Colonic mucosa (tissue), 4 donors: Measurements from ENCODE around the gene AP2A1. TPM values are rescaled to one million over a fixed set of nuclear protein-coding genes. Genes with fewer than 3 reads are reported as not detected.

Source experiments
- DNase-seq: peaks from one replicate; pipeline ENCODE4 v3.0.0-alpha.2; 2020
- H3K27ac ChIP-seq: fragments of 200-600 bp; one replicate; pipeline ENCODE4 v1.8.0; 2021
- H3K27me3 ChIP-seq: fragments of 200-600 bp; one replicate; pipeline ENCODE4 v1.8.0; 2021
- H3K36me3 ChIP-seq: fragments of 200-600 bp; one replicate; pipeline ENCODE4 v1.8.0; 2021
- H3K4me1 ChIP-seq: fragments of 200-600 bp; one replicate; pipeline ENCODE4 v1.8.0; 2021; ENCODE audit warnings: mild to moderate bottlenecking
- H3K4me3 ChIP-seq: fragments of 200-600 bp; one replicate; pipeline ENCODE4 v1.8.0; 2021
- H3K9ac ChIP-seq, 2 donors: one replicate each; pipeline ENCODE4 v1.7.0; 2013; ENCODE audit warnings: control low read depth in 2 of 2, low read depth in 2 of 2, low read length in 2 of 2
- H3K9me3 ChIP-seq: fragments of 200-600 bp; one replicate; pipeline ENCODE4 v1.8.0; 2021
- intact Hi-C: fragments of 100-400 bp; cut with DNase I; formaldehyde crosslinking; loops from one replicate; pipeline ENCODE4 v1.14.1; 2022
- total RNA-seq, 2 donors: library from RNA; stranded (reverse); fragmentation: NEBNext Ultra II Directional in 1 of 2; extraction: Animal tissue kit (Norgen Biotek cat#: 25700) in 1 of 2; gene quantifications; one replicate each; pipeline ENCODE4 v1.2.1, GENCODE V29; 2021
- TF ChIP-seq, protein P1 (sequence below): fragments of 200-600 bp; IDR thresholded peaks from one replicate; pipeline ENCODE4 v1.8.0; 2022; ENCODE audit warnings: antibody characterized with exemption, mild to moderate bottlenecking
- donor health status: healthy.
- donor health status: DM: no; HTN: no; CAD: no.
- donor health status: DM: no; HTN: no; CAD: no.

AP2A1 gene
- total RNA-seq, 2 donors from 2014 or later = 80.0 to 92.1 TPM

DNA sequence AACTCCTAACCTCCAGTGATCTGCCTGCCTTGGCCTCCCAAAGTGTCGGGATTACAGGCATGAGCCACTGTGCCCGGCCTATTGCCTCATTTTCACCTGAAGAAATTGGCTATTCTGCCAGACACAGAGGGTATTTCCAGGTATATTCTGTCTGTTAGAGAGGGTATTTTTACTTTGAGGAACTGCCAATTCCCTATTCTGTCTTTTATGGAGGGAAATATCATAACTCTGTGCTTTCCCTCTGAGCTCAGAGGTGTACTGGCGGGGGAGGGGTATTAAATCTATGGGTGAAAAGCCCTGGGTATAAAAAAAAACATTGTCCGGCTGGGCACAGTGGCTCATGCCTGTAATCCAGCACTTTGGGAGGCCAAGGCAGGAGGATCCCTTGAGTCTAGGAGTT, 28.5 kb upstream of the AP2A1 start:
- Histone ChIP-seq H3K4me1 (no peaks in the 10 kb centered on the region), H3K36me3 (no peaks in the 10 kb centered on the region), H3K27ac (no peak overlapping the region), H3K9ac (no peak overlapping the region), H3K4me3 (no peak overlapping the region), H3K27me3 (no peaks in the 10 kb centered on the region), H3K9me3 (no peaks in the 10 kb centered on the region)
- TF ChIP-seq, protein P1, sequence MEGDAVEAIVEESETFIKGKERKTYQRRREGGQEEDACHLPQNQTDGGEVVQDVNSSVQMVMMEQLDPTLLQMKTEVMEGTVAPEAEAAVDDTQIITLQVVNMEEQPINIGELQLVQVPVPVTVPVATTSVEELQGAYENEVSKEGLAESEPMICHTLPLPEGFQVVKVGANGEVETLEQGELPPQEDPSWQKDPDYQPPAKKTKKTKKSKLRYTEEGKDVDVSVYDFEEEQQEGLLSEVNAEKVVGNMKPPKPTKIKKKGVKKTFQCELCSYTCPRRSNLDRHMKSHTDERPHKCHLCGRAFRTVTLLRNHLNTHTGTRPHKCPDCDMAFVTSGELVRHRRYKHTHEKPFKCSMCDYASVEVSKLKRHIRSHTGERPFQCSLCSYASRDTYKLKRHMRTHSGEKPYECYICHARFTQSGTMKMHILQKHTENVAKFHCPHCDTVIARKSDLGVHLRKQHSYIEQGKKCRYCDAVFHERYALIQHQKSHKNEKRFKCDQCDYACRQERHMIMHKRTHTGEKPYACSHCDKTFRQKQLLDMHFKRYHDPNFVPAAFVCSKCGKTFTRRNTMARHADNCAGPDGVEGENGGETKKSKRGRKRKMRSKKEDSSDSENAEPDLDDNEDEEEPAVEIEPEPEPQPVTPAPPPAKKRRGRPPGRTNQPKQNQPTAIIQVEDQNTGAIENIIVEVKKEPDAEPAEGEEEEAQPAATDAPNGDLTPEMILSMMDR = no peak
- intact Hi-C loops = no loop called here
- no peak for DNase-seq

- intact Hi-C loops = no loop called here
- H3K4me3 ChIP-seq = no peak overlapping the region
- H3K9ac ChIP-seq = no peak overlapping the region
- H3K36me3 ChIP-seq = no peaks in the 10 kb centered on the region
- TF ChIP-seq, protein P1 = no peak
- no peaks in the 10 kb centered on the region for H3K27me3 ChIP-seq
- H3K4me1 ChIP-seq = no peaks in the 10 kb centered on the region
- DNase-seq = no peak
- no peak overlapping the region for H3K27ac ChIP-seq
- no peaks in the 10 kb centered on the region for H3K9me3 ChIP-seq
These were observed 27.7 kb upstream of the AP2A1 start for GRCh38 chr19:49739098-49739497.

- TF ChIP-seq, protein P1 = no peak
- Histone ChIP-seq H3K9ac (no peak overlapping the region), H3K4me1 (no peaks in the 10 kb centered on the region), H3K27me3 (no peaks in the 10 kb centered on the region), H3K4me3 (no peak overlapping the region), H3K27ac (no peak overlapping the region), H3K36me3 (no peaks in the 10 kb centered on the region), H3K9me3 (no peaks in the 10 kb centered on the region)
- intact Hi-C loops = no loop called here
- no peak for DNase-seq
These were observed 26.9 kb upstream of the AP2A1 start for GRCh38 chr19:49739933-49740332.

DNA sequence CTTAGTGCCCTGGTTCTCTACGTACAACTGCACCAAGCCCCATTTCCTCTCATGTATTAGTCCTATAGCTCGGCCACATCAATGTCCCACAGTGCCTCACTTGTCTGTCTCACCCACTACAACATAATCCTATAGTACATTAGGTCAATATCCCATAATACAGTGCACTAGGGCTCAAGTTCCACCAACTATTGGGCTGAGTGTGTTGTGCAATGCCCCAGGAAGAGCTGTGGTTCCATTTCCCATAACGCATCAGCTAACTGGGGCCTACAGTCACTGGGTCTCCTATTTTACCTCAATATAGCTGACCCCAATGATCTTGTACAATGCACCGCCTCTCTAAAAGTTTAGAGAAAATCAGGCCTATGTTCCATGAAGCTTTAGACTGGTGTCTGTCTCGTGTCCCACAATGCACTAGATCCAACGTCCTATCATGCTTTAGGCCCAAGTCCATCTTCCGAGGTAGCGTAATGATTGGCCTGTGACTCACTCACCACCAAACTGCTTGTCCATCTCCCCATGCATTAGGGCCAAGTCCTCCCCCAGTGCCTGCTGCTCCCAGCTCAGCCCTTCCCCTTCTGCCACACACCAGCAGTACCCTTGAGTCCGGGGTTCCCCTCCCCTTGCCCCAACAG, 25.5 kb upstream of the AP2A1 start:
- Histone ChIP-seq H3K36me3 (no peaks in the 10 kb centered on the region), H3K4me3 (no peak overlapping the region), H3K27me3 (no peaks in the 10 kb centered on the region), H3K9ac (no peak overlapping the region), H3K27ac (no peak overlapping the region), H3K4me1 (no peaks in the 10 kb centered on the region), H3K9me3 (no peaks in the 10 kb centered on the region)
- DNase-seq = no peak
- TF ChIP-seq, protein P1 = no peak
- intact Hi-C loops = no loop called here

DNA sequence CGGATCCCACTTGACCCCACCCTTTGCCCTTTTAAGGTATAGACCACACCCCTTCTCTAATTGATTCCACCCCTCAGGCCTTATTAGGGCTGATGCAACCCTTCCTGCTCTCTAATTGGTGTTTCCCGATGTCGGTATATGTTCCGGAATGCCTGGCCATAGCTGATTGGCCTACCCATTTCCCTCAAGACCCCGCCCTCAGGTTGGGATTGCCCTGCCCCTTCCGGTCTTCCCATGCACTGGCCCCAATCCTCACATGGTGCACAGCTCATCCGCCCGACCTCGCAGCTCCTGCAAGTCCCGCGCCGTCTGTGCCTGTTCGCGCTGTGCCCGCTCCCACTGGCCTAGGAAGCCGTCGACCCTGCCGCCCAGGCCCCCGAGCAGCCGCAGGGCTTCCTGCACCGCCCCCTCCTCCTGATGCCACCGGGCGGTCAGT, 21.8 kb upstream of the AP2A1 start:
- no peaks in the 10 kb centered on the region for H3K9me3 ChIP-seq
- H3K27ac ChIP-seq = no peak overlapping the region
- intact Hi-C loops = no loop called here
- H3K27me3 ChIP-seq = no peaks in the 10 kb centered on the region
- DNase-seq = no peak
- TF ChIP-seq, protein P1 = no peak
- no peaks in the 10 kb centered on the region for H3K4me1 ChIP-seq
- no peak overlapping the region for H3K9ac ChIP-seq
- no peak overlapping the region for H3K4me3 ChIP-seq
- no peaks in the 10 kb centered on the region for H3K36me3 ChIP-seq
